ENCODE data around the gene CARD19. TPM values are rescaled to one million over a fixed set of nuclear protein-coding genes. Genes with fewer than 3 reads are reported as not detected.
A peak's percentile ranks its signal among the peaks of the same experiment; 100 is the strongest.

CARD19 gene
- total RNA-seq, 1 donor from 2014 or later, result 36.6 TPM

- intact Hi-C loops (cut with DNase I), result no loop called here
- DNase-seq (ENCODE audit: low spot score), result peak; percentile 55
- ATAC-seq, result no peak
These were observed 28.8 kb downstream of the CARD19 start for GRCh38 chr9:93124793-93125192.

- intact Hi-C loops (cut with DNase I), result no loop called here
- ATAC-seq (no peak), DNase-seq (ENCODE audit: low spot score) (peak; percentile 40)
These were observed 29.4 kb downstream of the CARD19 start for GRCh38 chr9:93125331-93125894.

GRCh38 chr9:93126151-93126781 lies 30.2 kb downstream of the CARD19 start:
- ATAC-seq (no peak), DNase-seq (ENCODE audit: low spot score) (peak; percentile 66)
- intact Hi-C loops (cut with DNase I), result no loop called here

- ATAC-seq (peak; percentile 62), DNase-seq (ENCODE audit: low spot score) (peak; percentile 65)
- intact Hi-C loops (cut with DNase I), result no loop called here
These were observed 30.9 kb downstream of the CARD19 start for GRCh38 chr9:93126825-93127368.

GRCh38 chr9:93127395-93127911 lies 31.4 kb downstream of the CARD19 start:
- ATAC-seq, result peak; percentile 6
- intact Hi-C loops (cut with DNase I), result no loop called here

GRCh38 chr9:93128011-93128714 lies 32.1 kb downstream of the CARD19 start:
- intact Hi-C loops (cut with DNase I), result no loop called here
- DNase-seq (ENCODE audit: low spot score) (peak; percentile 46), ATAC-seq (no peak)

More at GRCh38 chr9:93127395-93127911, 31.4 kb downstream of the CARD19 start:
- peak; percentile 62 for DNase-seq (ENCODE audit: low spot score)

GRCh38 chr9:93128715-93129224 lies 32.8 kb downstream of the CARD19 start:
- intact Hi-C loops (cut with DNase I), result no loop called here
- DNase-seq (ENCODE audit: low spot score) (no peak), ATAC-seq (no peak)

GRCh38 chr9:93129286-93129685 lies 33.3 kb downstream of the CARD19 start:
- peak; percentile 70 for DNase-seq (ENCODE audit: low spot score)
- ATAC-seq, result no peak
- intact Hi-C loops (cut with DNase I), result no loop called here

- no peak for ATAC-seq
- peak; percentile 59 for DNase-seq (ENCODE audit: low spot score)
- intact Hi-C loops (cut with DNase I), result no loop called here
These were observed 33.9 kb downstream of the CARD19 start for GRCh38 chr9:93129691-93130500.

GRCh38 chr9:93130861-93131481 lies 35.0 kb downstream of the CARD19 start:
- no peak for DNase-seq (ENCODE audit: low spot score)
- ATAC-seq, result no peak
- intact Hi-C loops (cut with DNase I), result no loop called here

GRCh38 chr9:93131599-93132286 lies 35.7 kb downstream of the CARD19 start:
- DNase-seq (ENCODE audit: low spot score) (no peak), ATAC-seq (no peak)
- intact Hi-C loops (cut with DNase I), result no loop called here

- peak; percentile 35 for ATAC-seq
- peak; percentile 84 for DNase-seq (ENCODE audit: low spot score)
- intact Hi-C loops (cut with DNase I), result no loop called here
These were observed 36.4 kb downstream of the CARD19 start for GRCh38 chr9:93132287-93132927.

GRCh38 chr9:93132946-93133680 lies 37.1 kb downstream of the CARD19 start:
- DNase-seq (ENCODE audit: low spot score), result no peak
- peak; percentile 12 for ATAC-seq
- intact Hi-C loops (cut with DNase I), result no loop called here

GRCh38 chr9:93133681-93134014 lies 37.6 kb downstream of the CARD19 start:
- ATAC-seq, result peak; percentile 77
- intact Hi-C loops (cut with DNase I), result no loop called here
- peak; percentile 86 for DNase-seq (ENCODE audit: low spot score)

- intact Hi-C loops (cut with DNase I), result no loop called here
- peak; percentile 77 for ATAC-seq
- peak; percentile 86 for DNase-seq (ENCODE audit: low spot score)
These were observed 38.2 kb downstream of the CARD19 start, which contains the start of gene NINJ1 for GRCh38 chr9:93134015-93134739. Gene NINJ1 (minus strand): TSS chr9:93134251. CDS start chr9:93134217, 34 bp downstream.

All from sciatic nerve (tissue), 2 donors.